Heart left ventricle (tissue), 16 donors: ENCODE data around the gene DOCK9. TPM values are rescaled to one million over a fixed set of nuclear protein-coding genes. Genes with fewer than 3 reads are reported as not detected.
A peak's percentile ranks its signal among the peaks of the same experiment; 100 is the strongest.

Source experiments
- ATAC-seq, 4 donors: fragments of 200-7000 bp; cut with Tn5 transposase; one replicate each; pipeline ENCODE4 v1.9.1; 2020 to 2022; ENCODE audit warnings: moderate library complexity in 4 of 4, mild to moderate bottlenecking in 3 of 4, moderate number of reproducible peaks in 1 of 4
- DNase-seq, 5 donors: peaks; one replicate each; pipeline ENCODE4 v3.0.0-alpha.2; 2020
- H3K27ac ChIP-seq, 12 donors: fragments of 200-600 bp; sonication (generic) in 4 of 12; one replicate each; pipeline versions ENCODE4 v1.5.0 to v1.8.0; 2016 to 2022; ENCODE audit warnings: mild to moderate bottlenecking in 2 of 12
- H3K27me3 ChIP-seq, 9 donors: fragments of 200-600 bp; sonication (generic) in 2 of 9; one replicate each; pipeline versions ENCODE4 v1.5.1 to v1.8.0; 2016 to 2022; ENCODE audit warnings: mild to moderate bottlenecking in 3 of 9
- H3K36me3 ChIP-seq, 9 donors: fragments of 200-600 bp; sonication (generic) in 2 of 9; one replicate each; pipeline versions ENCODE4 v1.5.0 to v1.8.0; 2018 to 2022; ENCODE audit warnings: mild to moderate bottlenecking in 2 of 9
- H3K4me1 ChIP-seq, 12 donors: fragments of 200-600 bp; sonication (generic) in 4 of 12; one replicate each; pipeline versions ENCODE4 v1.5.0 to v1.8.0; 2016 to 2022; ENCODE audit warnings: mild to moderate bottlenecking in 3 of 12
- H3K4me3 ChIP-seq, 12 donors: fragments of 200-600 bp; sonication (generic) in 4 of 12; one replicate each; pipeline versions ENCODE4 v1.5.0 to v1.8.0; 2017 to 2022; ENCODE audit warnings: mild to moderate bottlenecking in 9 of 12, moderate library complexity in 4 of 12
- H3K9me3 ChIP-seq, 12 donors: fragments of 200-600 bp; sonication (generic) in 4 of 12; one replicate each; pipeline versions ENCODE4 v1.5.0 to v1.8.0; 2016 to 2022; ENCODE audit warnings: mild to moderate bottlenecking in 1 of 12
- CTCF ChIP-seq, 12 donors: fragments of 200-600 bp; sonication (generic) in 4 of 12; IDR thresholded peaks; one replicate each; pipeline versions ENCODE4 v1.5.0 to v1.8.0; 2018 to 2022; ENCODE audit warnings: antibody characterized with exemption in 12 of 12, mild to moderate bottlenecking in 5 of 12
- POLR2A ChIP-seq, 2 donors: fragments of 450-650 bp; IDR thresholded peaks; one replicate each; pipeline ENCODE4 v1.6.1; 2017; ENCODE audit warnings: antibody characterized with exemption in 2 of 2, mild to moderate bottlenecking in 2 of 2, moderate library complexity in 2 of 2
- WGBS, 4 donors: extraction: QIAGEN DNeasy Blood & Tissue Kit in 2 of 4; methylation state at CpG; one replicate each; pipeline versions ENCODE4 v1.1.5 to v1.1.7; 2013 to 2018; 5-methylcytosine and 5-hydroxymethylcytosine counted together
- intact Hi-C, 10 donors: fragments of 100-400 bp; cut with DNase I; formaldehyde crosslinking; loops; one replicate each; pipeline versions ENCODE4 v1.11.1 to v1.14.2; 2022
- polyA plus RNA-seq, 2 donors: library from polyadenylated mRNA; stranded (reverse); fragments of 200-250 nt; gene quantifications; one replicate each; pipeline ENCODE4 v1.2.3, GENCODE V29; 2013
- total RNA-seq, 9 donors: library from RNA; depleted of rRNA in 2 of 9; stranded (reverse); fragments of >200 nt in 2 of 9; fragmentation: NEBNext Ultra II Directional in 3 of 9; extraction: Animal tissue kit (Norgen Biotek cat#: 25700) in 3 of 9; gene quantifications; one replicate each; pipeline versions ENCODE4 v1.1.0 to v1.2.4, GENCODE V29; 2016 to 2023
- donor health status: ischemic (EF 13 %, LVEDD 7.1; RV severe dilation, severe dysfunction).
- donor health status: healthy with polysubstance abuse.
- donor health status: DM: no; HTN: yes; CAD: no.
- donor health status: DM: no; HTN: no; CAD: no.
- donor health status: ischemic (EF 25% LVEDD 6.9; RV normal size, moderate dysfunction).
- donor health status: ischemic (EF 25% LVEDD 5.7; RV mildly dilated, moderate dysfunction).
- donor health status: healthy.
- donor health status: DM: yes; HTN: yes; CAD: no.
- donor health status: ischemic (EF 35%, LVEDD 5.7; RV mildly dilated, moderate dysfunction).
- donor health status: nonischemic (EF 11% LVEDD 7.7; RV severe dilation, severe dysfunction).
- donor health status: DM: yes; HTN: yes; CAD: no.
- donor health status: PGD.
- donor health status: ischemic (EF 29% LVEDD 5.4; RV normal size, mild dysfunction).
- donor health status: nonischemic (EF 23%, LVEDD 6.1; RV moderate dilation, normal function).

The DOCK9 gene
- total and polyA plus RNA-seq, 11 donors: 21.4 to 128 (median 45.2) TPM

DNA sequence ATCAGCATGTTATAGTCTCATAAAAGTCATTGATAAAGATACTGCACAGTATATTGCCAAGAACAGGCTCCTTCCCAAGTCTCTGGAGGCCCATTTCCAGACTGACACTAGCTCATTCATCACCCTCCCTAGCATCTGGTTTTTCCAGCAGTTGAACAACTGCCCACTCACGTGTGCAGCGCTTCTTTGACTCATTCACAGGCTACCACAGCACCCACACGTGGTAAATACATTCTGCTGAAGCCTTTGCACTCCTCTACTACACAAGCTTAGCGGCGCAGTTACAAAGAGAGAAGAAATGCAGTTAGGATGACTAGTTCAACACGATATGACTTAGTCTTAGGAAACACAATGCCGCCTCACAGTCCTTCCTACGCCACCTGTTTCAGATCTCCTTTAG is 87.7 kb downstream of the DOCK9 start:
- no peak for TF ChIP-seq CTCF (IDR thresholded peaks at IDR 0.05)
- TF ChIP-seq POLR2A (IDR thresholded peaks at IDR 0.05): no peak
- intact Hi-C loops: loop anchor here in 5 of 10 donors (5.0 to 10.0 kb wide), 3 partner anchors 135 to 145 kb away; no protein-coding TSS in a partner anchor
- ATAC-seq: peak; percentile 28 to 88 (median 68)
- Histone ChIP-seq H3K27me3 (no peaks in the 10 kb centered on the region), H3K9me3 (no peaks in the 10 kb centered on the region), H3K36me3 (peaks cover 0 to 76% (median 36%) of the 10 kb centered on the region in 9 donors), H3K27ac (peak overlapping the region in 1 of 12 donors; percentile 34), H3K4me3 (no peak overlapping the region), H3K4me1 (peaks cover 0 to 25% (median 11%) of the 10 kb centered on the region in 12 donors)
- peak in 1 of 5 donors; percentile 33 for DNase-seq
- WGBS, 4 donors: 53 to 66% (median 60%) methylated on average over 8 of the region's 8 CpGs

GRCh38 chr13:98889419-98890085 is 88.3 kb downstream of the DOCK9 start:
- H3K4me1 ChIP-seq: peaks cover 0 to 25% (median 11%) of the 10 kb centered on the region in 12 donors
- TF ChIP-seq POLR2A (IDR thresholded peaks at IDR 0.05) (no peak), CTCF (IDR thresholded peaks at IDR 0.05) (no peak)
- intact Hi-C loops: loop anchor here in 7 of 10 donors (5.0 to 10.0 kb wide), 3 partner anchors 135 to 145 kb away; no protein-coding TSS in a partner anchor
- H3K27ac ChIP-seq: no peak overlapping the region
- H3K27me3 ChIP-seq: no peaks in the 10 kb centered on the region
- peaks cover 0 to 80% (median 42%) of the 10 kb centered on the region in 9 donors for H3K36me3 ChIP-seq
- H3K9me3 ChIP-seq: no peaks in the 10 kb centered on the region
- 83 to 88% (median 85%) methylated on average over 4 of the region's 4 CpGs for WGBS, 4 donors
- no peak overlapping the region for H3K4me3 ChIP-seq
- no peak for ATAC-seq
- no peak for DNase-seq

DNA sequence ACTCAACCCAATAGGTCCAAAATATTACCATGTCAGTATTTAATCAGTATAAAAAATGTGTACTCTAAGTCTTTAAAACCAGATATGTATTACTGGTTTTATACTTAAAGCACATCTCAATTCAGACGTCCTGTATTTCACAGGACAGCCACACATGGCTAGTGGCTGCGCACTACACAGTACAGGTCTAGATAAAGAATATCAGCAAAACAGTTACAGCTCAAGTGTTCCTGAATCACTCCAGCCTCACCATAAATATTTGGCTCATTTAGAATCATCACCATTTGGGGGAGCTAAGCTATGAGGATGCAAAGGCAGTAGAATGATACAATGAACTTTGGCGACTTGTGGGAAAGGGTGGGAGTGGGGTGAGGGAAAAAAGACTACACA is 89.0 kb downstream of the DOCK9 start:
- TF ChIP-seq CTCF (IDR thresholded peaks at IDR 0.05): no peak
- H3K27ac ChIP-seq: no peak overlapping the region
- ATAC-seq (peak in 2 of 4 donors; percentile 19 to 61), DNase-seq (no peak)
- H3K36me3 ChIP-seq: peaks cover 3 to 82% (median 49%) of the 10 kb centered on the region in 9 donors
- no peaks in the 10 kb centered on the region for H3K9me3 ChIP-seq
- no peaks in the 10 kb centered on the region for H3K27me3 ChIP-seq
- H3K4me3 ChIP-seq: no peak overlapping the region
- WGBS, 4 donors: 36 to 57% (median 50%) methylated on average over 3 of the region's 3 CpGs
- intact Hi-C loops: loop anchor here in 2 of 10 donors (5.0 kb wide), 1 partner anchor 143 kb away; no protein-coding TSS in a partner anchor
- peaks cover 0 to 25% (median 11%) of the 10 kb centered on the region in 12 donors for H3K4me1 ChIP-seq

GRCh38 chr13:98888222-98888889 is 89.5 kb downstream of the DOCK9 start:
- Histone ChIP-seq H3K4me1 (peaks cover 0 to 25% (median 11%) of the 10 kb centered on the region in 12 donors), H3K27me3 (no peaks in the 10 kb centered on the region), H3K4me3 (no peak overlapping the region), H3K9me3 (no peaks in the 10 kb centered on the region), H3K36me3 (peaks cover 4 to 82% (median 54%) of the 10 kb centered on the region in 9 donors), H3K27ac (no peak overlapping the region)
- intact Hi-C loops: loop anchor here in 2 of 10 donors (5.0 kb wide), 1 partner anchor 144 kb away; no protein-coding TSS in a partner anchor
- DNase-seq: no peak
- no peak for ATAC-seq
- WGBS, 4 donors: 88 to 91% (median 90%) methylated on average over 6 of the region's 6 CpGs
- TF ChIP-seq CTCF (IDR thresholded peaks at IDR 0.05) (no peak), POLR2A (IDR thresholded peaks at IDR 0.05) (no peak)
